Esophagus (tissue), 2 donors: ENCODE measurements around the gene RTRAF. TPM values are rescaled to one million over a fixed set of nuclear protein-coding genes. Genes with fewer than 3 reads are reported as not detected.

Experiments
- H3K27ac ChIP-seq, 2 donors: one replicate each; pipeline ENCODE4 v1.5.1; 2013; ENCODE audit warnings: low read depth in 2 of 2, mild to moderate bottlenecking in 2 of 2, inconsistent platforms in 1 of 2, low read length in 1 of 2, moderate library complexity in 1 of 2
- H3K27me3 ChIP-seq, 2 donors: one replicate each; pipeline ENCODE4 v1.6.1; 2013; ENCODE audit warnings: low read length in 2 of 2, control low read depth in 1 of 2, mild to moderate bottlenecking in 1 of 2; ENCODE audit not compliant: insufficient read depth in 2 of 2, control insufficient read depth in 1 of 2
- H3K36me3 ChIP-seq, 2 donors: one replicate each; pipeline ENCODE4 v1.6.1; 2013; ENCODE audit warnings: low read length in 1 of 2; ENCODE audit not compliant: control insufficient read depth in 2 of 2, insufficient read depth in 2 of 2
- H3K4me1 ChIP-seq, 2 donors: one replicate each; pipeline ENCODE4 v1.6.1; 2013; ENCODE audit warnings: low read length in 1 of 2; ENCODE audit not compliant: control insufficient read depth in 2 of 2, insufficient read depth in 2 of 2
- H3K4me3 ChIP-seq, 2 donors: one replicate each; pipeline ENCODE4 v1.5.1; 2013; ENCODE audit warnings: low read length in 2 of 2, mild to moderate bottlenecking in 2 of 2, low read depth in 1 of 2, moderate library complexity in 1 of 2
- H3K9me3 ChIP-seq, 2 donors: one replicate each; pipeline ENCODE4 v1.6.1; 2013; ENCODE audit warnings: mild to moderate bottlenecking in 2 of 2, low read depth in 1 of 2, low read length in 1 of 2, moderate library complexity in 1 of 2; ENCODE audit not compliant: control insufficient read depth in 2 of 2, insufficient read depth in 1 of 2
- WGBS, 2 donors: extraction: QIAGEN DNeasy Blood & Tissue Kit; methylation state at CpG; one replicate each; pipeline ENCODE4 v1.1.7; 2013; 5-methylcytosine and 5-hydroxymethylcytosine counted together
- polyA plus RNA-seq, 2 donors: library from polyadenylated mRNA; stranded (reverse); fragments of 200-250 nt; gene quantifications; one replicate each; pipeline ENCODE4 v1.2.3, GENCODE V29; 2013
- donor health status: healthy with polysubstance abuse.
- donor health status: Bipolar disorder and iron deficiency.

The RTRAF gene
- polyA plus RNA-seq = 100 to 1,000 TPM in 1 of 2 donors, 10 to 100 TPM in 1; 83.5 to 108 TPM

DNA sequence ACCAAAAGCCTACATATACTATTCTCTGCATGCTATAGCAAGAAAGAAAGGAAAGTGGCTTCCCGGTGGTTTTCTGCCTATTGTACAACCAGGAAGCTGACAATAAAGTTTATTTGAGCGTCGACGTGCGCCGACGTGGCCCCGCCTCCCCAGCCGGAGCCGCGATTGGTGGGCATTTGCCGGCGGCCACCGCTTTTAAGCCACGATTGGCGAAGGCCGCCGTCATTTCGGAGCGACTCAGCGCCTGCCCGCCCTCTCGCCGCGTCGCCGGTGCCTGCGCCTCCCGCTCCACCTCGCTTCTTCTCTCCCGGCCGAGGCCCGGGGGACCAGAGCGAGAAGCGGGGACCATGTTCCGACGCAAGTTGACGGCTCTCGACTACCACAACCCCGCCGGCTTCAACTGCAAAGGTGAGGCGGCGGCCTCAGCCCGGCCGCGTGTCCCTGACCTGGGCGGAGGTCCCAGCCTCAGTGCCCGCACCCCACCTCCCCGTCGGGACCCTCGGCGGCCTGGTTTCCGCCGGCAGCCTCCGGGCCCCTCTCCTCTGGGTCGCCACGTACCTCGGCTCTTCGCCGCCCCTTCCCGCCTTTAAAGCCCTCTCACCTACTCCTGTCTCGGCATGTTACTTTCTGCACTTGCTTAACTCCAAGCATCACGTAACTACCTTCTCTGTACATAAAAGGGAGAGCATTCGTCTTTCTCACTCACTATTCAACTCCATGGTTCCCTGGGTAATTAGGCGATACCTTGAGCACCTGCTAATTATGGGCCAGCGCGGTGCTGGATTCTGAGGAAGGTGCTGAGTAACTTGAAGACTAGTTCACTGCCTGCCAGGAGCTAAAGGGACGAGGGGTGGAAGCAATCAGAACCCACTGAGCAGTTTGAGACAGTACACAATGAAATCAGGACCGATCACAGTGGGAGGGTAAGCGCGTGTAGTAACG lies at the start of gene RTRAF:
Gene RTRAF, plus strand, starts transcription at position 254 of the 942 bp plus-strand sequence. Its CDS starts 94 bp downstream, at position 348.
- Histone ChIP-seq H3K27me3 (no peaks in the 10 kb centered on the region), H3K36me3 (peaks cover 0 to 2% of the 10 kb centered on the region in 2 donors), H3K9me3 (no peaks in the 10 kb centered on the region), H3K27ac (peak within 1 kb of the TSS; percentile 81 to 93), H3K4me3 (peak within 1 kb of the TSS; percentile 87 to 97), H3K4me1 (no peaks in the 10 kb centered on the region)
- 0% methylated on average over 71 to 72 of the region's 72 CpGs for WGBS, 2 donors

DNA sequence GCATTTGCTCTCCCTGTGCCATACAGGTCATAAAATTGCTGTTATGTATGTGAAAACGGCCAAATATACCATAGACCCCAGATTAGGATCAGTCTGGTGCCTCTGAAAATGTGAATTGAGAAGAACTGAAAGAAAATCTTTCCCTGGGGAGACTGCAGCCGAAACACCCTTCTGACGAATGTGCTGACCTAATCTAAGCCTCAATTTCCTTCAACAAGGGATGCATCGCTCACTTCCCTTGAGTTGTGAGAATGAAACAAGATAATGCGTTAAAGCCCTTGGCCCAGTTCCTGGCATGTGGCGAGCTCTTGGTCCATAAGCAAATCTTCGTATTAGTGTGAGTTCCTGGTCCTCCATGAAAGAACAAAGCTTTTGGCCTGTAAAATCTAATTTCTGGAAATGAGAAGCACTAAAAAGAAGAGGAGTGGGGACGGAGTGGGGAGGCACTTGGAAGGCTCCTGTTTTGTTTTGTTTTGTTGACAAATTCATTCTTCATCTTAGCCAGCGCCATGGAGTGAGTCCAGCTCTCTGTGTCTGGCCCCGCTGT lies 49.5 kb upstream of the RTRAF start:
- Histone ChIP-seq H3K27me3 (no peaks in the 10 kb centered on the region), H3K4me1 (no peaks in the 10 kb centered on the region), H3K4me3 (no peak overlapping the region), H3K27ac (no peak overlapping the region), H3K9me3 (no peaks in the 10 kb centered on the region), H3K36me3 (no peaks in the 10 kb centered on the region)
- WGBS, 2 donors = 76% methylated on average over 10 of the region's 10 CpGs

DNA sequence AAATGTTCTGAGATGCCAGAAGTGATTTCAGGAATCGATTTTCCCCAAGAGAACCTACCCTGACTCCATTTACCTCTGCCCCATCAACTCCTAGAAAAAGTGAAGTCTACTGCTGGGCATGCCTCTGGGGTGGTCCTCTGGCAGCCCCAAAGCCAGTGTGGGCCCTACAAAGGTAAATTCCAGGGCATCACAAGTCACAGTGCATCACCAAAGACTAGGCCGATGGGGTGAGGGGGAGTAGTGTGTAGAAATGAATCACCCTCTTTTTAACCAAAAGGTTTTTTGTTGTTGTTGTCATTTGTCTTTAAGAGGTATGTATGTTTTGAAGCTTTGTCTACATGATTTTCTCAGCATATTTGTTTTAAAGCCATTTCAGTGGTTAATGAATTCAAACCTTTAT lies 46.4 kb upstream of the RTRAF start:
- Histone ChIP-seq H3K4me3 (no peak overlapping the region), H3K27ac (no peak overlapping the region), H3K9me3 (peaks cover 0 to 2% of the 10 kb centered on the region in 2 donors), H3K36me3 (no peaks in the 10 kb centered on the region), H3K4me1 (no peaks in the 10 kb centered on the region), H3K27me3 (no peaks in the 10 kb centered on the region)
- 84 to 88% methylated on average over 2 of the region's 2 CpGs for WGBS, 2 donors

DNA sequence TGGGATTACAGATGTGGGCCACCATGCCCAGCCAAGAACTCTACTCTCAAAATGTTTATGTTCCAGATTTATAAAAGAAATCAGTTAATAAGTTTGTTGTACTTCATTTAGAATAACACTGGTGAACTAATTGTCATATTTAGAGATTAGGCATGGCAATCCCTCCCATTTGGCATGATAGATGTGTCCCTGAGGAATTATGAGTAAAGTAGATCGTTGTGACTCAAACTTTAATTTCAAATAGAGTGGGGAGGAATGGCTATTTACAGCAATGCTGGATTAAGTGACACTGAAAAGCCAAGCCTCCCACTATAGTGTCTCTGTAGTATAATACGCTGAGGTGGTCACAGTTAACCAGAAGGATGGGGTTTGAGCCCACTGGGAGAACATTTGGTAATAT lies 39.3 kb upstream of the RTRAF start:
- Histone ChIP-seq H3K27ac (no peak overlapping the region), H3K9me3 (peaks cover 0 to 2% of the 10 kb centered on the region in 2 donors), H3K4me3 (no peak overlapping the region), H3K4me1 (no peaks in the 10 kb centered on the region), H3K36me3 (no peaks in the 10 kb centered on the region), H3K27me3 (no peaks in the 10 kb centered on the region)
- WGBS, 2 donors = 64 to 65% methylated on average over 2 of the region's 2 CpGs

DNA sequence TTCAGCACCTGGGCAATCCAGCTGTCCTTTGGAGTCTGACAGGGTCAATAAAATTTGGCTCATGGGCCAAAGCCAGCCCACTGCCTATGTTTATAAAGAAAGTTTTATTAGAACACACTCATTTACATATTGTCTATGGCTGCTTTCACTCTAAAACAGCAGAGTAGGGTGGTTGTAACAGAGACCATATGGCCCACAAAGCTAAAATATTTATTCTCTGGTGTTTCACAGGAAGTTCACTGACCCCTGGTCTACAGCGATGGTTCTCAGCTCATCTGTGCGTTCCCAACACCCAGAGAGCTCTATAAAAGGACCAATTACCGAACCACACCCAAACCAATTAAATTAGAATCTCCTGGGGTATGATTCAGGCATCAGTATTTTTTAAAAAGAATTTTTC lies 37.7 kb upstream of the RTRAF start:
- Histone ChIP-seq H3K4me3 (no peak overlapping the region), H3K36me3 (no peaks in the 10 kb centered on the region), H3K27me3 (no peaks in the 10 kb centered on the region), H3K4me1 (no peaks in the 10 kb centered on the region), H3K9me3 (peaks cover 0 to 2% of the 10 kb centered on the region in 2 donors), H3K27ac (no peak overlapping the region)
- WGBS, 2 donors = 59 to 63% methylated on average over 3 of the region's 3 CpGs

DNA sequence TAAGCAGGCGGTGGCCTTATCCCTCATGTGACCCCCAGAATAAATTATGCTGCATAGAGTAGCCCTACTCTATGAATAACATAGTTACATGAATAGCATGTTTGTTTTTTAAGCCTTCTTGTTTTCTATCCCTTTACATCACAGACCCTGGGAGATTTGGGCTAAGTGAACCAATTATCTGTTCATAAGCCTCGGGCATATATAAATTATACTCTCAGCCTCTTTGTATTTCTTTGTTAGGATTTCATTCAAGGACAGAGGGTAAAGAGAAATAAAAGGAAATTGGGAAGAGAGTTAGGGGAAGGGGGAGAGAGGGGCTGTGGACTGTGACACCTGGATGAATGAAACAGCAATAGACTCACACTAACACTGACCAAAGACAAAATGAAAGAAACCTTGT lies 35.3 kb upstream of the RTRAF start:
- 84 to 89% methylated on average over 2 of the region's 2 CpGs for WGBS, 2 donors
- Histone ChIP-seq H3K4me3 (no peak overlapping the region), H3K27ac (no peak overlapping the region), H3K9me3 (peaks cover 0 to 3% of the 10 kb centered on the region in 2 donors), H3K36me3 (no peaks in the 10 kb centered on the region), H3K4me1 (no peaks in the 10 kb centered on the region), H3K27me3 (no peaks in the 10 kb centered on the region)

DNA sequence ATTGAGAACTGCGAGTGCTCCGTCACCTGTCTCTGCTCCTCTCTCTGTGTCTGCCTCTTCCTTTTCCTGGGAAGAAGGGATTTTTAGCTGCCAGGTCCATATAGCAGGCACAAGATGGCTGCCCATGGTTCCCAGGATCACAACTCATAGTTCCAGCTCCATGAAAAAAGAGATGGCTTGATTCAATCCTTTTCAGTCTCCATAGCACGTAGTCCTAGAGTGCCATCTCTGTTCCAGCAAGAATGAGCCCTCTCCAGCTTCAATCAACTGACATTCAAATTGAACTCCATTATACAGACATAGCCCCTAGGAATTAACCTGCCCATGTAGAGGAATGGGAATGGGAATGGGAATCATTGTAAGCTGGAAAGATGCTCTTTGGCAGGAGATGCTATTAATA lies 34.7 kb upstream of the RTRAF start:
- 93 to 98% methylated on average over 3 of the region's 3 CpGs for WGBS, 2 donors
- H3K4me1 ChIP-seq = no peaks in the 10 kb centered on the region

DNA sequence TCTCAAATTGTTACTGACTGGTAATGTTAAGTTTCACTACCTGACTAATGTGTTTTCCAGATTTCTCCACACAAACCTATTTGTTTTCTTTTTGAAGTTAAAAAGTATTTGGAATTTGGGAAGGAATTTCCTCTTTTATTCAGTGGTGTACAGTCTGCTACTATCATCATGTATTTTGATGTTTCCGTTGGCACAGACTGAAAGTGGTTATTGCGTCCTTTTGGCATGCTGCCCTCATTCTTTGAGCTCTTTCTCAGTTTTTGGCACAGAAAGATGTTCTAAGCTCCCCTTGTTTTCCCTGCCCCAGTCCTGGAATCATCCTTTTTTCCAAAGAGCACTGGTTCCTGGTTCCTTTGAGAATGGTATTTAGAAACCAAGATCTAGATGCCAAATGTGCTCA lies 31.4 kb upstream of the RTRAF start:
- H3K36me3 ChIP-seq = no peaks in the 10 kb centered on the region
- H3K9me3 ChIP-seq = peaks cover 0 to 3% of the 10 kb centered on the region in 2 donors
- WGBS, 2 donors = 50 to 68% methylated on average over 2 of the region's 2 CpGs
- H3K27ac ChIP-seq = no peak overlapping the region
- no peaks in the 10 kb centered on the region for H3K27me3 ChIP-seq
- H3K4me1 ChIP-seq = no peaks in the 10 kb centered on the region
- no peak overlapping the region for H3K4me3 ChIP-seq

More for the DNA sequence above, 34.7 kb upstream of the RTRAF start:
- Histone ChIP-seq H3K27me3 (no peaks in the 10 kb centered on the region), H3K4me3 (no peak overlapping the region), H3K27ac (no peak overlapping the region), H3K36me3 (no peaks in the 10 kb centered on the region), H3K9me3 (peaks cover 0 to 3% of the 10 kb centered on the region in 2 donors)

DNA sequence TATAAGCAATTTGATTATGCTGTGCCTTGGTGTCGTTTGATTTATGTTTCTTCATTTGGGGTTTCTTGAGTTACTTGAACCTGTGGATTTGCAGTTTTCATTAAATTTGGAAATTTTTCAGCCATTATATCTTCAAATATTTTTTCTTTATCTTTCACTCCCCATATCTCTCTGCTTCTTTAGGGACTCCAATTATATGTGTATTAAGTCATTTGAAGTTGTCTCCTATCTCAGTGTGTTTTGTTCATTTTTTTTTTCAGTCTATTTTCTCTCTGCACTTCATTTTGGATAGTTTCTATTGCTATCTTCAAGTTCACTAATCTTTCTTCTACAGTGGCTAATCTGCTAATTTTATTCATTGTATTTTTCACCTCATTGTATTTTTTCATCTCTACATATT lies 29.4 kb upstream of the RTRAF start:
- 90 to 96% methylated on average over 1 of the region's 1 CpG for WGBS, 2 donors
- no peaks in the 10 kb centered on the region for H3K27me3 ChIP-seq
- H3K36me3 ChIP-seq = no peaks in the 10 kb centered on the region

More for the DNA sequence above, 29.4 kb upstream of the RTRAF start:
- peaks cover 0 to 3% of the 10 kb centered on the region in 2 donors for H3K9me3 ChIP-seq
- no peak overlapping the region for H3K27ac ChIP-seq
- no peaks in the 10 kb centered on the region for H3K4me1 ChIP-seq
- no peak overlapping the region for H3K4me3 ChIP-seq
